GM12878 (cell line): ENCODE measurements around the gene MACROD2.

Experiments used
- CEBPB ChIP-seq, 2 experiments: fragments of 150-350 bp in 1 of 2; IDR thresholded peaks; 2 replicates each; pipeline ENCODE4 v1.6.1; 2012 to 2014; ENCODE audit warnings: low read depth in 2 of 2, low read length in 2 of 2, borderline replicate concordance in 1 of 2, inconsistent platforms in 1 of 2
- CHD4 ChIP-seq: fragments of 200-600 bp; sonication (generic); IDR thresholded peaks from 2 replicates; pipeline ENCODE4 v1.6.1; 2016; ENCODE audit warnings: mild to moderate bottlenecking
- FOXM1 ChIP-seq: IDR thresholded peaks from 2 replicates; pipeline ENCODE4 v1.6.1; 2012; ENCODE audit warnings: low read depth, mild to moderate bottlenecking, inconsistent platforms, low read length, moderate library complexity
- MXI1 ChIP-seq: fragments of 150-350 bp; IDR thresholded peaks from 2 replicates; pipeline ENCODE4 v1.6.1; 2011; ENCODE audit warnings: low read depth, mild to moderate bottlenecking, inconsistent platforms, low read length, improper control_type of control experiment
- NRF1 ChIP-seq: conservative IDR thresholded peaks from 2 replicates; pipeline ENCODE4 v1.6.1; 2011; ENCODE audit warnings: mild to moderate bottlenecking, low read depth, low read length, improper control_type of control experiment
- POLR2A ChIP-seq: IDR thresholded peaks from 2 replicates; pipeline ENCODE4 v1.6.1; 2011; ENCODE audit warnings: low read depth, mild to moderate bottlenecking, low read length
- RAD21 ChIP-seq: IDR thresholded peaks from 2 replicates; pipeline ENCODE4 v1.6.1; 2011; ENCODE audit warnings: mild to moderate bottlenecking, low read depth, low read length, moderate library complexity; ENCODE audit not compliant: insufficient read depth
- RAD51 ChIP-seq: fragments of 450-650 bp; IDR thresholded peaks from 2 replicates; pipeline ENCODE4 v1.6.1; 2016; ENCODE audit warnings: moderate library complexity, mild to moderate bottlenecking, inconsistent platforms
- TBL1XR1 ChIP-seq: IDR thresholded peaks from 2 replicates; pipeline ENCODE4 v1.6.1; 2012; ENCODE audit warnings: low read depth, low read length, improper control_type of control experiment
- ZSCAN29 ChIP-seq: fragments of 450-650 bp; IDR thresholded peaks from 2 replicates; pipeline ENCODE4 v1.6.1; 2017; ENCODE audit warnings: mild to moderate bottlenecking, moderate library complexity
- TF ChIP-seq, protein P1 (sequence below): fragments of 450-650 bp; formaldehyde crosslinking; IDR thresholded peaks from 2 replicates; pipeline ENCODE4 v1.5.0; 2022; ENCODE audit warnings: mild to moderate bottlenecking, missing genetic modification characterization
- TF ChIP-seq, protein P2 (sequence below), 3 experiments: IDR thresholded peaks in 2 of 3; conservative IDR thresholded peaks in 1 of 3; 2 replicates each; pipeline ENCODE4 v1.5.1; 2011; ENCODE audit warnings: low read depth in 3 of 3, low read length in 3 of 3, mild to moderate bottlenecking in 3 of 3, control low read depth in 2 of 3, moderate library complexity in 2 of 3, inconsistent platforms in 1 of 3, mixed read lengths in 1 of 3; ENCODE audit not compliant: control insufficient read depth in 2 of 3, insufficient read depth in 1 of 3; ENCODE audit errors: extremely low read depth in 1 of 3
- TF ChIP-seq, protein P3 (sequence below): fragments of 450-650 bp; IDR thresholded peaks from 2 replicates; pipeline ENCODE4 v1.6.1; 2017; ENCODE audit warnings: mild to moderate bottlenecking

DNA sequence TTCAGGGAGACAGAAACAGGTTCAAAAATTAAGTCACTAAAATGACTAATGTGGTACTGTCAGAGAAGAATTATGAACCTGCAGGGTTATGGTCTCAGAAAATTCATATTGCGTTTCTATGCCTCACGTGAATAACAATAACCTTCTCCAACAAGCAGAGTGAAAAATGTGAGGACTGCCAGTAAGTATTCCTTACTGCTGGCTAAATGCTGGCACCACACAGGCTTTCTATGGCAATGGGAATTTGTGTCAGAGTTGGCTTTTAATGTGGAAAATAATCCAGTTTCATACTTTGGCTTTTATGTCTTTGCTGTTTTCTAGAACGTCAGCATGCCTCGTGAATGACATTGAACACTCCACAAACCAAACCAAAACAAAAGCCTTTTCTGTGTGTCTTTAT is 1922.0 kb downstream of the MACROD2 start:
- TF ChIP-seq, protein P1, sequence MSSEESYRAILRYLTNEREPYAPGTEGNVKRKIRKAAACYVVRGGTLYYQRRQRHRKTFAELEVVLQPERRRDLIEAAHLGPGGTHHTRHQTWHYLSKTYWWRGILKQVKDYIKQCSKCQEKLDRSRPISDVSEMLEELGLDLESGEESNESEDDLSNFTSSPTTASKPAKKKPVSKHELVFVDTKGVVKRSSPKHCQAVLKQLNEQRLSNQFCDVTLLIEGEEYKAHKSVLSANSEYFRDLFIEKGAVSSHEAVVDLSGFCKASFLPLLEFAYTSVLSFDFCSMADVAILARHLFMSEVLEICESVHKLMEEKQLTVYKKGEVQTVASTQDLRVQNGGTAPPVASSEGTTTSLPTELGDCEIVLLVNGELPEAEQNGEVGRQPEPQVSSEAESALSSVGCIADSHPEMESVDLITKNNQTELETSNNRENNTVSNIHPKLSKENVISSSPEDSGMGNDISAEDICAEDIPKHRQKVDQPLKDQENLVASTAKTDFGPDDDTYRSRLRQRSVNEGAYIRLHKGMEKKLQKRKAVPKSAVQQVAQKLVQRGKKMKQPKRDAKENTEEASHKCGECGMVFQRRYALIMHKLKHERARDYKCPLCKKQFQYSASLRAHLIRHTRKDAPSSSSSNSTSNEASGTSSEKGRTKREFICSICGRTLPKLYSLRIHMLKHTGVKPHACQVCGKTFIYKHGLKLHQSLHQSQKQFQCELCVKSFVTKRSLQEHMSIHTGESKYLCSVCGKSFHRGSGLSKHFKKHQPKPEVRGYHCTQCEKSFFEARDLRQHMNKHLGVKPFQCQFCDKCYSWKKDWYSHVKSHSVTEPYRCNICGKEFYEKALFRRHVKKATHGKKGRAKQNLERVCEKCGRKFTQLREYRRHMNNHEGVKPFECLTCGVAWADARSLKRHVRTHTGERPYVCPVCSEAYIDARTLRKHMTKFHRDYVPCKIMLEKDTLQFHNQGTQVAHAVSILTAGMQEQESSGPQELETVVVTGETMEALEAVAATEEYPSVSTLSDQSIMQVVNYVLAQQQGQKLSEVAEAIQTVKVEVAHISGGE (CRISPR knock-in tag): no peak
- TF ChIP-seq, protein P2, sequence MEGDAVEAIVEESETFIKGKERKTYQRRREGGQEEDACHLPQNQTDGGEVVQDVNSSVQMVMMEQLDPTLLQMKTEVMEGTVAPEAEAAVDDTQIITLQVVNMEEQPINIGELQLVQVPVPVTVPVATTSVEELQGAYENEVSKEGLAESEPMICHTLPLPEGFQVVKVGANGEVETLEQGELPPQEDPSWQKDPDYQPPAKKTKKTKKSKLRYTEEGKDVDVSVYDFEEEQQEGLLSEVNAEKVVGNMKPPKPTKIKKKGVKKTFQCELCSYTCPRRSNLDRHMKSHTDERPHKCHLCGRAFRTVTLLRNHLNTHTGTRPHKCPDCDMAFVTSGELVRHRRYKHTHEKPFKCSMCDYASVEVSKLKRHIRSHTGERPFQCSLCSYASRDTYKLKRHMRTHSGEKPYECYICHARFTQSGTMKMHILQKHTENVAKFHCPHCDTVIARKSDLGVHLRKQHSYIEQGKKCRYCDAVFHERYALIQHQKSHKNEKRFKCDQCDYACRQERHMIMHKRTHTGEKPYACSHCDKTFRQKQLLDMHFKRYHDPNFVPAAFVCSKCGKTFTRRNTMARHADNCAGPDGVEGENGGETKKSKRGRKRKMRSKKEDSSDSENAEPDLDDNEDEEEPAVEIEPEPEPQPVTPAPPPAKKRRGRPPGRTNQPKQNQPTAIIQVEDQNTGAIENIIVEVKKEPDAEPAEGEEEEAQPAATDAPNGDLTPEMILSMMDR (IDR thresholded peaks at IDR 0.05 in 2 of 3, conservative IDR thresholded peaks at IDR 0.05 in 1 of 3; ENCODE audit: control insufficient read depth in 2 of 3, extremely low read depth in 1 of 3, insufficient read depth in 1 of 3, low read depth in 3 of 3, low read length in 3 of 3): no peak
- no peak for TF ChIP-seq CEBPB (IDR thresholded peaks at IDR 0.05; ENCODE audit: borderline replicate concordance in 1 of 2, low read depth in 2 of 2, low read length in 2 of 2)
- TF ChIP-seq ZSCAN29: no peak
- TF ChIP-seq, protein P3, sequence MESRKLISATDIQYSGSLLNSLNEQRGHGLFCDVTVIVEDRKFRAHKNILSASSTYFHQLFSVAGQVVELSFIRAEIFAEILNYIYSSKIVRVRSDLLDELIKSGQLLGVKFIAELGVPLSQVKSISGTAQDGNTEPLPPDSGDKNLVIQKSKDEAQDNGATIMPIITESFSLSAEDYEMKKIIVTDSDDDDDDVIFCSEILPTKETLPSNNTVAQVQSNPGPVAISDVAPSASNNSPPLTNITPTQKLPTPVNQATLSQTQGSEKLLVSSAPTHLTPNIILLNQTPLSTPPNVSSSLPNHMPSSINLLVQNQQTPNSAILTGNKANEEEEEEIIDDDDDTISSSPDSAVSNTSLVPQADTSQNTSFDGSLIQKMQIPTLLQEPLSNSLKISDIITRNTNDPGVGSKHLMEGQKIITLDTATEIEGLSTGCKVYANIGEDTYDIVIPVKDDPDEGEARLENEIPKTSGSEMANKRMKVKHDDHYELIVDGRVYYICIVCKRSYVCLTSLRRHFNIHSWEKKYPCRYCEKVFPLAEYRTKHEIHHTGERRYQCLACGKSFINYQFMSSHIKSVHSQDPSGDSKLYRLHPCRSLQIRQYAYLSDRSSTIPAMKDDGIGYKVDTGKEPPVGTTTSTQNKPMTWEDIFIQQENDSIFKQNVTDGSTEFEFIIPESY: no peak
- TF ChIP-seq RAD21: no peak
- TF ChIP-seq MXI1: no peak
- TF ChIP-seq POLR2A: no peak
- TF ChIP-seq FOXM1: no peak
- TF ChIP-seq CHD4: no peak
- TF ChIP-seq NRF1: no peak
- TF ChIP-seq TBL1XR1: no peak
- TF ChIP-seq RAD51: no peak
